Stimulated activated CD8-positive, alpha-beta memory T cell treated with anti-CD3 and anti-CD28 coated beads, Interleukin-4, amount 100 ng/mL, for 24 hours (primary cell): Measurements from ENCODE around the gene POLR3A.

Experiments used
- DNase-seq: peaks from one replicate; pipeline ENCODE4 v3.0.0-alpha.2; 2020; ENCODE audit warnings: low read depth

POLR3A gene

GRCh38 chr10:77977934-77978333, 51.4 kb downstream of the POLR3A start:
- no peak for DNase-seq

DNA sequence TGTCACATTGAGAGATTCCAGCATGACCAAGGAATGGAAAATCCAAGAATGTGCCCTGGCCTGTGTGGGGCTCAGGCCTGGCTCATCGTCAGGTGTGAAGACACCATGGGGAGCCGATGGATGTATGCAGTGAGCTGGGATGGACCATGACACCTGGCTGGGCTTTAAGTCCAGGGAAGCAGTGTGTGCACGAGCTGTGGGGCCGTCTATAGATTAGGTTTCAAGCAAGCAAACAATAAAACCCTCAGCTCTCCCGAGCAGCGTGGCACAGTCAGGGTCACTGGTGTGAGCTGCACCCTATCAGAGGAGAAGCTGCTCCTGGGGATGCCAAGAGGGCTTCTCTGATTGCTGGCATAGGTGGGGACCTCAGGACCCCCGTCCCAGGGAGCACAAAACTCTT, 52.3 kb downstream of the POLR3A start:
- DNase-seq, result no peak

- DNase-seq, result no peak
These were observed 54.1 kb downstream of the POLR3A start for GRCh38 chr10:77975086-77975666.

DNA sequence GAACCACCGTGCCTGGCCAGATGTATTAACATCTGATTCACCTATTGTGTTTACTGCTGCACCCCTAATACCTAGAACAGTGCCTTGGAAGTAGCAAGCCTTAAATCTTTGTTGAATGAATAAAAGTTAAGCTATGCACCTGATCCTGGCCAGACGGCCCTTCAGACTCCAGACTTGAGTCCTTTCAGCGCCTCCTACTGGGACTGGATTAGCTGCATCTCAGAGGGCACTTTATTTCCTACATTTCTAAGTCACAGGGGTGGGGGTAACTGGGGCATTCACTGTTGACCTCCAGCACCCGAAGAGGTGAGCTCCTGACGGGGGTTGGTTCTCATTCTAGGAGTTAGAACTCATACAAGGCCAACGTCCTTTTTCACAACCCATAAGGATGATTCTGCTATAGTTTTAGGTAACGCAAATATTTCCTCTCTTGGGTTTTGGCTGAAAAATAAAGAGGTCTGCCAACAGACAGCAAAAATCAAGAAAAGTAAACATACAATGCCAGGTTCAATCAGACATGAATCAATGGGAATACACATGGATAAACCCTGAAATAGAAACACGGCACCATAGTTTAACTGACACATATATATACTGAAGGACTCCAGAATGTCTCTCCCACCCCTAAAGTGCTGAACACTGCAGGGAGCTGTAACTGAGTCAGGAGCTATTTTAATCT, 54.8 kb downstream of the POLR3A start:
- DNase-seq, result no peak

DNA sequence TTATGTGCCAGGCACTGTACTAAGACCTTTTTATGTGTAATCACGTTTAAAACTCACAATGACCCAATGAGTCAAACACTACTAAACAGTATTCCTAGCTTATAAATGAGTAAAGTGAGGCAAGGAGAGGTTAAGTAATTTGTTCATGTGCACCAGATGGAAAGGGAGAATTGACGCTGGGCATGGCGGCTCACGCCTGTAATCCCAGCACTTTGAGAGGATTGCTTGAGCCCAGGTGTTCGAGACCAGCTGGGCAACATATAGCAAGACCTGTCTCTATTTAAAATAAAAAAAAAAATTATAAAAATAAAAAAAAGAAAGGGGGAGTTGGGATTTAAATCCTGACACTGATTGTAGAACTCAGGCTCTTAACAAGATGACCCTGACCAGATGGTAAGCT, 56.0 kb downstream of the POLR3A start:
- no peak for DNase-seq

DNA sequence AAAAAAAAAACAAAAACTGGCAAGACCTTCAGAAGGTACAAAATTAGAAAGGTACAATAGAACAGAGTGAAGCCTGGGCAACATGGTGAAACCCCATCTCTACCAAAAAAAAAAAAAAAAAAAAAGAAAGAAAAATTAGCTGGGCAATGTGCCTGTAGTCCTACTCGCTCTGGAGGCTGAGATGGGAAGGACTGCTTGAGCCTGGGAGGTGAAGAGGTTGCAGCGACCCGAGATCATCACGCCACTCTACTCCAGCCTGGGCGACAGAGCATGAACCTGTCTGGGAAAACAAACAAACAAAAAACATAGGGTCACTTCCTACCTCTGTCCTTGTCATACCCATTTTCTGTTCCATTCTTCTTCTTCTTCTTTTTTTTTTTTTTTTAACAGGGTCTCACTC, 57.2 kb downstream of the POLR3A start:
- DNase-seq, result no peak

DNA sequence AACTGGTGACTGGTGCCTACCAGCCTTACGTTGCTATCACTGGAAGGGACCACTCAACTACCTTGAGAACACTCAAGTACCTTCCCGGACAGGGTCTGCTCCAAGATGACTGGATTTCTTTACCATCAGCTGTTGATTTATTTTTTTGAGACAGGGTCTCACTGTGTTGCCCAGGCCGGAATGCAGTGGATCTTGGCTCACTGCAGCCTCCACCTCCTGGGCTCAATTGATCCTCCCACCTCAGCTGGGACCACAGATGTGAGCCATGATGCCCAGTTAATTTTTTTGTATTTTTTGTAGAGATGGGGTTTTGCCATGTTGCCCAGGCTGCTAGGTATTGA, 57.5 kb downstream of the POLR3A start:
- DNase-seq, result no peak

- no peak for DNase-seq
These were observed 58.2 kb downstream of the POLR3A start for GRCh38 chr10:77970869-77971803.

DNA sequence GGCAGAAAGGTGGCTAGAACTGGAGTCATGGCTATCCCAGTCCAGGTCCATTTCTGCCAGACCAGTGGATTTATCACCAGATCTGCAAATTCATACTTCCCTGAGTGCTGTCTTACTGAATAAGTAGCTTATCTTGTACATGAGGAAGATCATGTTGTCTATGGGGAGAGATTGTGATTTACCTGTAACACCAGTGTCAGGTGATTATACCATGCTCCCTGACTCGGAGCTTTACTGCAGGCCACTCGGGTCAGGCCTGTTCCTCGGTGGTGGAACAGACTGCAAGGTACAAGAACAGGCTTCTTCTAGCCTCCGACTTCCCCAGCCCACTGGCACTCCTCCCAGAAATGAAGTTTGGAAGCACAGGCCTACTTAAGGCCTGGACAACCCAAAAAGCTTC, 60.2 kb downstream of the POLR3A start:
- DNase-seq, result no peak

- no peak for DNase-seq
These were observed 61.7 kb downstream of the POLR3A start for GRCh38 chr10:77967611-77968022.

DNA sequence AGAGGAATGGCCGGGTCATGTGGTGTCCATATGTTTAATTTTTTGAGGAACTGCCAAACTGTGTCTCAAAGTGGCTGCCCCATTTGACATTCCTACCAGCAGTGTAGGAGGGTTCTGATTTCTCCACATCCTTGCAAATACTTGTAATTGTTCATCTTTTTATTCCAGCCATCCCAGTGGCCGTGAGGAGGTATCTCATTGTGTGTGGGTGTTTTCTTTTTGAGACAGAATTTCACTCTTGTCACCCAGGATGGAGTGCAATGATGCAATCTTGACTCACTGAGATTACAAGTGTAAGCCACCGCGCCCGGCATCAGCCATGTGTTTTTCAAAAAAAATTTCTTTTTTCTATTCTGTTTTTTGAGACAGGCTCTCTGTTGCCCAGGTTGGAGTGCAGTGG, 64.0 kb downstream of the POLR3A start:
- DNase-seq, result no peak

- DNase-seq, result no peak
These were observed 64.5 kb downstream of the POLR3A start for GRCh38 chr10:77964811-77965210.

DNA sequence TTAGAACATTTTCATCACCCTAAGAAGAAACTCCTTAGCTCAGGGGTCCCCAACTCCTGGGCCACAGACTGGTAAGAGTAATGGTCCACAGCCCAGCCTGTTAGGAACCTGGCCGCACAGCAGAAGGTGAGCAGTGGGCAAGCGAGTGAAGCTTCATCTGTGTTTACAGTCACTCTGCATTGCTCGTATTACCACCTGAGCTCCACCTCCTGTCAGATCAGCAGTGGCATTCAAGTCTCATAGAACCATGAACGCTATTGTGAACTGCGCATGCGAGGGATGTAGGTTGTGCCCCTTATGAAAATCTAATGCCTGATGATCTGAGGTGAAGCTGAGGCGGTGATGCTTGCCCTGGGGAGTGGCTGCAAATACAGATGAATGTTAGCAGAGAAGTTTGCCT, 65.4 kb downstream of the POLR3A start:
- no peak for DNase-seq

DNA sequence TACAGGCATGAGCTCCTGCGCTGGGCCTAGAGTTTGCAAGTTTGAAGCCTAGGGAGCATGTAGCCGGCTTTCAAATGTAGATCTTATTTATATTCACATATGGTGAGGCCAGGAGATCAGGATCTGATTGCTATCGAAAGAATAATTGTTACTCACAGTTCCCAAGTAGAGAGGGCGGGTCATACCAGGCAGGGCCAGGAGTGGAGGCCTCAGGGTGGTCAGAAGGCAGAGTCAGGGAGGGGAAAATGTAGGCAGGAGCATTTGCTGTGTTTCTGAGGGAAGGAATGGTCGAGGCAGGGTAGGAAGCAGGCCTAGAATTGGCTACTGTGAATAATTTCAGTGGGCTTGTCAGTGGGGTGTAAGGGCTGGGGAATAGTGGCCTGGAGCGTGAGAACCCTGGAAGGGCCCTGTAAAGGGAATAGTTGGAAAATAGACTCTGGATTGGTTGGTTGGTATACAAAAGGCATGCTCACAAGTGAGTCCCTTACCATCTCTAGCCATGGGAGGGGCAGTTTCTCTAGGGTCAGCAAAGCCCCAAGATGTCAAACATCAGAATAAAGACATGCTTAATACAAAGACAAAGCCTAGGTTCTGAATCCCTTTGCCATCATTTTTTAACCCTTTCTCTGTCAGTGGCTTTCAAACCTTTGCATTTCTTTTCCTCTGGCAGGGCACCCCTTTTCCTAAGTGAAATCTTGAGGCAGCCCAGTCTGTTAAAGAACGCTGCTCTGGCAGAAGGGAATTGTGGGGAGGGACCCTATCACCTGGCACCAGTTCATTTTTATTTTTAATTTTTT, 66.8 kb downstream of the POLR3A start:
- no peak for DNase-seq

DNA sequence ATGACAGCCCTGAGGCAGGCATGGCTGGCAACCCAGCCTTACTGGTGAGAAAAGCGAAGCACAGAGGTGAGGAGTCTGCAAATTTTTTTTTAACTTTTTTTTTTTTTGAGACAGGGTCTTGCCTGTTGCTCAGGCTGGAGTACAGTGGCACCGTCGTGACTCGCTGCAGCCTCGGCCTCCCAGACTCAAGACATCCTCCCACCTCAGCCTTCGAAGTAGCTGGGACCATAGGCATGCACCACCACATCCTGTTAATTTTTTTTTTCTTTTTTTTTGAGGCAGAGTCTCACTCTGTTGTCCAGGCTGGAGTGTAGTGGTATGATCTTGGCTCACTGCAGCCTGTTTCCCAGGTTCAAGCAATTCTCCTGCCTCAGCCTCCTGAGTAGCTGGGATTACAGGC, 67.6 kb downstream of the POLR3A start:
- no peak for DNase-seq

- DNase-seq, result no peak
These were observed 68.4 kb downstream of the POLR3A start for GRCh38 chr10:77960829-77961329.

GRCh38 chr10:77959887-77960455, 69.3 kb downstream of the POLR3A start:
- no peak for DNase-seq

- no peak for DNase-seq
These were observed 69.9 kb downstream of the POLR3A start for GRCh38 chr10:77959384-77959783.

GRCh38 chr10:77955136-77955535, 74.2 kb downstream of the POLR3A start:
- no peak for DNase-seq

GRCh38 chr10:77949167-77949566, 80.1 kb downstream of the POLR3A start:
- DNase-seq, result no peak

GRCh38 chr10:77946084-77946483, 83.2 kb downstream of the POLR3A start:
- no peak for DNase-seq

GRCh38 chr10:77944519-77944918, 84.8 kb downstream of the POLR3A start:
- no peak for DNase-seq
